NCI-H446 treated with DMSO at 0.1 percent for 48 hours (cell line): ENCODE measurements around the gene PDZK1IP1.
"Not testable (repeated sequence)": the region's sequence is repeated elsewhere in the genome, so short reads cannot be mapped to it uniquely, and the experiment has no call there.

Experiments used
- DNase-seq: peaks from one replicate; lab custom pipeline; 2025; lab: John Stamatoyannopoulos, UW

PDZK1IP1 gene

DNA sequence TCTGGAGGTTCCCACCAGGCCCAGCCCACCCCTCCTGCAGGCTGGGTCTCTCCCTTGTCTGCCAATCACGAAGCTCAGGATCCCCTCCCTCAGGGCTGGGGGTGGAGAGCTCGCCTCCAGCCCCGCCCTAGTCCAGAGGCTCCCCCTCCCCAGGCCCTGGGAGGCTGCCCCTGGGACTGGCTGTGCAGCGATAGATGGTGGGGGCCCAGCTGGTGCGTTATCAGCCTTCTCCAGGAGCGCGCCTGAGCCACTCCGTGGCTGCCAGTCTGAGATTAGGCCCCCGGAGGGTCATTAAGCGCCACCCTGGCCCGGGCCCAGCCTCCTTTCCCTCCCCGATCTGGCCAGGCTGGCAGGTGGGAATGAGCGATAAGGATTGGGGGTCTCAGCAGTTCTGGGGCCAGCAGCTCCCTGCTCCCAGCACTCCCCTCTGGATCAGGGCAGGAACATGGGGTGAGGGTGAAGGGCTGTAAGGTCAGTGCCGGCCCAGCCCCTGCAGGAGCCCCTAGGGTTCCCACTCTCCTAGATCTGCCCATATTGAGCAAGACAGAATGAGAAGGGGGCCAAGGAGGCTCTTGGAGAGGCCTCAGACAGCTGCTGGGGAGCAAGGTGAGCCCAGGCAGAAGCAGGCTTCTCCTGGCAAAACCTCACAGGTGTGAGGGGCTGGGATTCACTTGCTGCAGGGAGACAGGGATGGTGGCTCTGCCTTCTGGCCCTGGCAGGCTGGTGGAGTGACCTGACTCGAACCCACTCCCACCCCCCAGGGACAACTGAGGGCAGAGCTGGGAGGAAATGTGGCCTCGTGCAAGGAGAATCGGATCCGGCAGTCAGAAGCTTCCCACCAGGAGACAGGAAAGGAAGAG lies 8.5 kb downstream of the PDZK1IP1 start:
- DNase-seq, result no peak

DNA sequence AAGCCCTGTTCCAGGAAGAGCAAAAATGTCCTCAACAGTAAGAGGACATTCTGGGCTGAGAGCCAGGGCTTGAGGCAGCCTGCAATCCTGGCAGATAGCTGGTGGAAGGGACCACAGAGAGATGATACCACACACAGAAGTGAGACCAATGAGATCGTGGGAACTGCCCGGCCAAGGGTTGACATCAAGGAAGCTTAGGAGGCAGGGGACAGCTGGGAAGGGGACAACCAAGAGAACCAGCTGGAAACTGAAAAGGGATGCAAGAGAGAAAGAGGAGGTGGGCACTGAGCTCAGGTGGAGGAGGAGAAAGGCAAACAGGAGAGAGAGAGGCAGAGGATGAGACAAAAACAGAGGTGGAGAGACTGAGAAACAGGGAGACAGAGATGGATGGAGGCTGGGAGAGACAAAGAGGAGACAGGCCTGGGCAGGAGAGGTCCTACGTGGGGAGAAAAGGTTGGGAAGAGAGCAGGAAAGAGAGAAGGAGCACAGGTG lies 9.2 kb downstream of the PDZK1IP1 start:
- no peak for DNase-seq

GRCh38 chr1:47179988-47180563 lies 9.8 kb downstream of the PDZK1IP1 start:
- DNase-seq, result no peak

DNA sequence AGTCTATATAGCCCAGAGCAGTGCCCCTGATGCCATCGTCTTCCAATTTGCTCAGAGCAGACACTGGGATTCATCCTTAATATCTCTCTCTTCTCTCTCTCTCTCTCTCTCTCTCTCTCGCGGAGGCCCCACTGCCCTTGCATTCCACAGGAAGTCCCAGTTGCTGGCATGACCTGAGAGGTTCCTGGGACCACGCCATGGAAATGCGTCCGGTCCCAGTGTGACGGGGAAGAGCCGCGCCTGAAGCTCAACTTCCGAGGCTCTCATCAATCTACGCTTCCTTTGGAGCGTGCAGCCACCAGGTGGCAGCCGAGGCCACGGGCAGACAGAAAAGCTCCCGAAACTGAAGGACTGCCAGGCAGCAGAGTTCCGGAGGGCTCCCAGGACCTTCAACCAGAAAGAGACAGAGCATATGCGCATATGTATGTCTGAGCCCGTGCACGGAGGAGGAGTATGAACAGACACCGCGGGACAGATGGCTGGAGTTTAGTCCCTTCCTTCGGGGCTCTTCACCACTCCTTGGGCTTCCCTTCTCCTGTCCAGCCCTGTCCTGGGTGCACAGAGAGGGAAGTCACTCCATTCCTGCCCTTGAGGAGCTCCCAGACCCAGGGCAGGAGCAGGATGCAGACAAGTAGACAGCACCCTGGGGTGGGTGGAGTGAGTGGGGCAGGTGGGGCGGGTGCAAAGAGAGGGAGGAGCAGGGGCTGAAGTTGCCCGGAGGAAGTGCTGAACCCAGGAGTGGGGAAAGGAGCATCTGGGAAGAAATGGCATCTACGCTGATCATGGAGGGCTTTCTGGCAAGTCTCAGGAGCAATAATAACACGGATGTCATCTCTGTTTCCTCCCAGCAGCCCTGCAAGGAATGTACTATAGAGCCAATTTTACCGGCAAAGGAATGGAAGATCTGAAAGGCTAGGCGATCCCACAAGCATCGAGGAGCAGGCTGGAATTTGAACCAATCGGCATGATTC lies 10.5 kb downstream of the PDZK1IP1 start:
- DNase-seq, result peak; percentile 88

DNA sequence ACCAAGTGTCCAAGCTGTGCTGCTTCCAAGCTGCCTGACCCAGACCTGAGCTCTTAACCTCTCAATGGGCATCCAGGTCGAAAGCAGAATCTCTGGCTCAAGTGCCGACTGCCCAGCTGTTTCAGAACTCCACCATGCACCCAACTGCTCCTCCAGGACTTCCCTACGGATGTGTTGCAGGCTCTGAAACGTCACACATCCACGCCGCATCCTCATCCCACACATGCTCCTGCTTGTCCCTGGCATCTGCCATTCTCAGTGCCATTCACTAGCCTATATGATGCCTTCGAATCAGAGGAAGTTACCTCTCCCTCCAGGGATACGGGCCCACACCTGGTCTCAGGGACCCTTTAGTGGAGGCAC lies 11.2 kb downstream of the PDZK1IP1 start:
- no peak for DNase-seq

DNA sequence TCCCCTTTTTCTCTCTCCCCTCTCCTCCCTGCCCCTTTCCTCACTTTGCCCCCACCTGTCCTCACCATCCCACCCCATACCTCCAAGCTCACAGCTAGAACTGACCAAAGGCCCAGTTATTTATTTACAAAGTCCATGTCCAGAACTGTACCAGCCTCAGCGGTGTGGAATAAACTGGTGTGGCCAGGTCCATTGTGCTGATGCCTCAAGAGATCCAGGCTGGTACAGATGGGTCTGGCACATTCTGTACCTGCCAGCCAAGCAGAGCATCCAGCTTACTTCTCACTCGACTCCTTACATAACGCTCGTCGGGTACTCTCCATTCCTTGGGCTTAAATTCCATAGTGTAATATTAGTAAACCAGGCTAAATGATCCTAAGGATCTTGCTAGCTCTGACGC lies 11.8 kb downstream of the PDZK1IP1 start:
- no peak for DNase-seq

GRCh38 chr1:47175227-47175934 lies 14.5 kb downstream of the PDZK1IP1 start:
- peak; percentile 5 for DNase-seq

DNA sequence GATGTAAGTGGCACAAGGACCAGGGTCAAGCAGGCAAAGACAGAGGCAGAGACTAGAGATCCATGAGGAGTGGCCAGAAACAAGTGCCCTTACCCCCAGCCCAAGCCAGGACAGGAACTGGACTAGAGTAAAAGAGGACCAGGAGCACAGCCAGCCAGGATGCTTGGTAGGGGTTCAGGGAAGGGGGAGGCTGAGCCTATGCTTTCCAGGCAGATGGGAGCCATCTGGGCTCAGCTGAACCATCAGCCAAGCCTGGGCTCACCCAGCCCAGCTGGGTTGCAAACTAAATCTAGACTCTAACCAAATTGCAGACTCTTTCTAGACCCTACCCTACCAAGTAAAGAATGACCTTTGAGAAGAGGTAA lies 15.2 kb downstream of the PDZK1IP1 start:
- no peak for DNase-seq

- DNase-seq, result no peak
These were observed 17.1 kb downstream of the PDZK1IP1 start for GRCh38 chr1:47172782-47173181.

DNA sequence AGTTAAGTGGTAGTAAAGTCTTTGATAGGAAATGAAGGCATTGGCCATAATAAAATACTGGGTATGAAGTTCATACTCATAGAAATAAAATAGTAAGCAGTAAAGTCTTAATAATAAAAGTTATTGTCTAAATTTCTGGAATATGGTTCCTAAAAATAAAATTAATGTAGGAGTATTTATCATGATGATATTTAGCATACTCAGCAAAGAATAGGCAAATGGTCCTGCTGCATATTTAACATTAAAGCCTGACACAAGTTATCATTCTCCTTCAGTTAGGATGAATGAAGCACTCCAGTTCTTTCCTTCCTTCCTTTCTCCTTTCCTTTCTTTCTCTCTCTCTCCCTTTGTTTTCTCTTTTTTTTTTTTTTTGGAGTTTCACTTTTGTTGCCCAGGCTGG lies 25.3 kb downstream of the PDZK1IP1 start:
- no peak for DNase-seq

GRCh38 chr1:47161298-47162040 lies 28.4 kb downstream of the PDZK1IP1 start:
- no peak for DNase-seq

GRCh38 chr1:47160716-47161115 lies 29.1 kb downstream of the PDZK1IP1 start:
- no peak for DNase-seq

GRCh38 chr1:47157957-47158356 lies 31.9 kb downstream of the PDZK1IP1 start:
- not testable (repeated sequence) for DNase-seq

DNA sequence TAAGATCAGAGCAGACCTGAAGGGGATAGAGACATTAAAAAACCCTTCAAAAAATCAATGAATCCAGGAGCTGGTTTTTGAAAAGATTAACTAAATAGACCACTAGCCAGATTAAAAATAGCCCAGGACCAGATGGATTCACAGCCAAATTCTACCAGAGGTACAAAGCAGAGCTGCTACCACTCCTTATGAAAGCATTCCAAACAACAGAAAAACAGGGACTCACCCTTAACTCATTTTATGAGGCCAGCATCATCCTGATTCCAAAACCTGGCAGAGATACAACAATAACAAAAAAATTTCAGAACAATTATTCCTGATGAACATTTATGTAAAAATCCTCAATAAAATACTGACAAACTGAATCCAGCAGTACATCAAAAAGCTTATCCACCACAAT lies 33.4 kb downstream of the PDZK1IP1 start:
- DNase-seq, result not testable (repeated sequence)

- not testable (repeated sequence) for DNase-seq
These were observed 40.7 kb downstream of the PDZK1IP1 start for GRCh38 chr1:47149162-47149561.

- DNase-seq, result no peak
These were observed 42.6 kb downstream of the PDZK1IP1 start for GRCh38 chr1:47147047-47147785.

GRCh38 chr1:47146495-47146894 lies 43.3 kb downstream of the PDZK1IP1 start:
- not testable (repeated sequence) for DNase-seq

DNA sequence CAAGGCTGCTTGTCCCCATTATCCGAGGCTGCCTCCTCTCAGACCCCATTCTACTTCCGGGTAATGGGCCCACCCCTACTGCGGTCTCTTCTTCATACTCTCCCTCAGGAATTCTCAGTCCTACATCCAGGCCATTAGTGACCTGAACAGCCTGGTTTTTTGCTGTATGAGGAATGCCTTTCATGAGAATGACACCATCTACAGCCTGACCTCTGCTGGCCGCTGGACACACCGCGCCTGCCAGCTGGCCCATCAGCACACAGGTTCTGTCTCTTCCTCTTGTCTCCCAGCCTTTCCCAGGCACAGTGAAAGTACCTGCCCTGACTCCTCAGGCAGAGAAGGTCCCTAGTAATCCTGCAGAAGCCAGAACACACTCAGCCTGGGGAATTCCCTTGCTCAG lies 46.2 kb downstream of the PDZK1IP1 start:
- not testable (repeated sequence) for DNase-seq

DNA sequence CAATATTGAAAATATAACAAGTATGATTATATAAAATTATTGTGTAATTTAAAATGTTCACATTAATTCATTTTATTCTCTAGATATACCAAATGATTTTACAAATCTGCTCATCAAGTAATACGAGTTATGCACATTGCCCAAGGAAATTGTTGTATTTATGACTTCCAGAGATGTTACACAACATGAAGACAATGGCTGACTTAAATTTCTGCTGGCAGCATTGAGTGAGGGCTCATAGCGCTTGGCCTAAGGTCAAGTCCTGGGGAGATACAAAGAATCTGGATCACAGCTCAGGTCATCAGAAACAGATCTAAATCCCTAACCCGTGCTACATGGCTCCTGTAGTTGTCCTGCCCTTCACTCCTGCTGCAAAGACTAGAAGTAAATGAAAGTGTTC lies 49.5 kb downstream of the PDZK1IP1 start:
- not testable (repeated sequence) for DNase-seq

GRCh38 chr1:47137925-47138615 lies 51.8 kb downstream of the PDZK1IP1 start:
- DNase-seq, result no peak
